Nephron progenitor cell (in vitro differentiated cells): ENCODE measurements around the gene GPR26.

ENCODE experiments used
- DNase-seq: peaks from one replicate; pipeline ENCODE4 v3.0.0; 2021
- H3K27ac Mint-ChIP-seq: 2 replicates; pipeline ENCODE4 v1.8.0; 2021; ENCODE audit warnings: mild to moderate bottlenecking, moderate library complexity, mixed read lengths
- H3K27me3 Mint-ChIP-seq: 2 replicates; pipeline ENCODE4 v1.8.0; 2021; ENCODE audit warnings: mild to moderate bottlenecking, low read depth, mixed read lengths; ENCODE audit not compliant: poor library complexity
- H3K36me3 Mint-ChIP-seq: 2 replicates; pipeline ENCODE4 v1.8.0; 2021; ENCODE audit warnings: low read depth, mixed read lengths
- H3K4me1 Mint-ChIP-seq: 2 replicates; pipeline ENCODE4 v1.8.0; 2021; ENCODE audit warnings: mixed read lengths
- H3K4me3 Mint-ChIP-seq: 2 replicates; pipeline ENCODE4 v1.8.0; 2021; ENCODE audit warnings: mild to moderate bottlenecking, moderate library complexity, mixed read lengths
- H3K9me3 Mint-ChIP-seq: 2 replicates; pipeline ENCODE4 v1.8.0; 2021; ENCODE audit warnings: mild to moderate bottlenecking, moderate library complexity, mixed read lengths
- CTCF ChIP-seq: fragments of 200-600 bp; sonication (generic); IDR thresholded peaks from 2 replicates; pipeline ENCODE4 v1.5.0; 2021; ENCODE audit warnings: antibody characterized with exemption

GPR26 gene

GRCh38 chr10:123635131-123635530, 31.0 kb upstream of the GPR26 start:
- no peak overlapping the region for H3K27ac Mint-ChIP-seq
- no peak overlapping the region for H3K4me3 Mint-ChIP-seq
- DNase-seq, result no peak
- no peaks in the 10 kb centered on the region for H3K4me1 Mint-ChIP-seq
- H3K9me3 Mint-ChIP-seq, result no peaks in the 10 kb centered on the region
- no peaks in the 10 kb centered on the region for H3K36me3 Mint-ChIP-seq
- TF ChIP-seq CTCF, result no peak
- H3K27me3 Mint-ChIP-seq, result peaks cover 30% of the 10 kb centered on the region

GRCh38 chr10:123635745-123636144, 30.4 kb upstream of the GPR26 start:
- Mint-ChIP-seq H3K9me3 (no peaks in the 10 kb centered on the region), H3K4me3 (no peak overlapping the region), H3K27ac (no peak overlapping the region), H3K27me3 (peaks cover 30% of the 10 kb centered on the region), H3K4me1 (no peaks in the 10 kb centered on the region), H3K36me3 (no peaks in the 10 kb centered on the region)
- DNase-seq, result no peak
- no peak for TF ChIP-seq CTCF

GRCh38 chr10:123636598-123637325, 29.4 kb upstream of the GPR26 start:
- Mint-ChIP-seq H3K27ac (no peak overlapping the region), H3K27me3 (peaks cover 30% of the 10 kb centered on the region), H3K36me3 (no peaks in the 10 kb centered on the region), H3K9me3 (no peaks in the 10 kb centered on the region), H3K4me1 (no peaks in the 10 kb centered on the region), H3K4me3 (no peak overlapping the region)
- no peak for DNase-seq
- no peak for TF ChIP-seq CTCF

- Mint-ChIP-seq H3K27me3 (peaks cover 30% of the 10 kb centered on the region), H3K4me1 (no peaks in the 10 kb centered on the region), H3K9me3 (no peaks in the 10 kb centered on the region), H3K4me3 (no peak overlapping the region), H3K27ac (no peak overlapping the region), H3K36me3 (no peaks in the 10 kb centered on the region)
- no peak for DNase-seq
- no peak for TF ChIP-seq CTCF
Measured at GRCh38 chr10:123637326-123637880, 28.8 kb upstream of the GPR26 start.

- no peaks in the 10 kb centered on the region for H3K4me1 Mint-ChIP-seq
- DNase-seq, result no peak
- TF ChIP-seq CTCF, result no peak
- H3K27me3 Mint-ChIP-seq, result peaks cover 22% of the 10 kb centered on the region
- no peak overlapping the region for H3K4me3 Mint-ChIP-seq
- H3K36me3 Mint-ChIP-seq, result no peaks in the 10 kb centered on the region
- H3K9me3 Mint-ChIP-seq, result no peaks in the 10 kb centered on the region
- no peak overlapping the region for H3K27ac Mint-ChIP-seq
Measured at GRCh38 chr10:123639131-123639530, 27.0 kb upstream of the GPR26 start.

- H3K27ac Mint-ChIP-seq, result no peak overlapping the region
- H3K36me3 Mint-ChIP-seq, result no peaks in the 10 kb centered on the region
- H3K4me3 Mint-ChIP-seq, result no peak overlapping the region
- DNase-seq, result no peak
- H3K27me3 Mint-ChIP-seq, result peaks cover 21% of the 10 kb centered on the region
- H3K9me3 Mint-ChIP-seq, result no peaks in the 10 kb centered on the region
- TF ChIP-seq CTCF, result no peak
- no peaks in the 10 kb centered on the region for H3K4me1 Mint-ChIP-seq
Measured at GRCh38 chr10:123640016-123640535, 26.1 kb upstream of the GPR26 start.
